NCI-H2107 treated with DMSO at 0.1 percent for 48 hours (cell line): ENCODE results near the gene RPS10.
"Not testable (repeated sequence)": the region's sequence is repeated elsewhere in the genome, so short reads cannot be mapped to it uniquely, and the experiment has no call there.

Source experiments
- DNase-seq: peaks from one replicate; lab custom pipeline; 2025; ENCODE audit not compliant: unreplicated experiment; lab: John Stamatoyannopoulos, UW

Gene RPS10

GRCh38 chr6:34374069-34374468 is 51.8 kb downstream of the RPS10 start:
- no peak for DNase-seq

- no peak for DNase-seq
Observed at GRCh38 chr6:34373511-34373910, 52.4 kb downstream of the RPS10 start.

GRCh38 chr6:34371865-34372264 is 54.0 kb downstream of the RPS10 start:
- DNase-seq, result not testable (repeated sequence)

GRCh38 chr6:34370361-34370760 is 55.5 kb downstream of the RPS10 start:
- no peak for DNase-seq

GRCh38 chr6:34369385-34369784 is 56.5 kb downstream of the RPS10 start:
- DNase-seq, result no peak
